ENCODE measurements around the gene PRKCH.

DNA sequence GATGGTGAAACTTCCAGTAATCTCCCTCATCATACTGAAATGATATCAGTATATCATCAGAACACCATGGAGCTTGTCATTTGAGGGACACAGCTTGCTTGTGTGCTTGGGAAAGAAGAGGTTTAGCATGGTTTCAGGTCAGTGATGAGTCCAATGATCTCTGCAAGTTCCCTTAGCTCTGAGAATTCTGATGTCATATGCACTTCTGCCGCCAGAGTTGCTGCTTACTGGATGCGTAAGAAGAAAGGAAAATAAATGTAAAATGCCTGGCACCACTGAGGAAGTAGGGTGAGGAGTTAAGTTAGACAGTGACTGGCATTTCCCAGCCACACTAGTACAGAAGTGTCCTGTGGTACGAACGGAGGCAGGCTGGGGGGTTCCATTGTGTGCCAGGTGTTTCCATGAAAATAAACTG, 22.6 kb downstream of the PRKCH start:
- TF ChIP-seq CTCF (IDR thresholded peaks at IDR 0.05; ENCODE audit: low read depth, low read length) (no peak), POLR2A (IDR thresholded peaks at IDR 0.05; ENCODE audit: extremely low read depth, insufficient read length) (no peak)

All from NB4 (cell line).